Activated CD4-positive, alpha-beta T cell treated with anti-CD3 and anti-CD28 coated beads, Interleukin-2, amount 50 U/mL, for 48 hours (primary cell): ENCODE measurements around the gene HOXA9.

Experiments
- DNase-seq, 2 experiments: peaks; one replicate each; pipeline ENCODE4 v3.0.0-alpha.2; 2020

Gene HOXA9

GRCh38 chr7:27151931-27152815 lies 13.2 kb downstream of the HOXA9 start, which contains the start of gene HOXA3:
HOXA3 (minus strand) TSS chr7:27152583; CDS start chr7:27110640, 41,943 bp downstream.
- peak in 1 of 2 experiments; percentile 11 for DNase-seq

- DNase-seq = no peak
These were observed 13.9 kb downstream of the HOXA9 start for GRCh38 chr7:27151341-27151930.

- DNase-seq = peak; percentile 69 to 70
These were observed 14.6 kb downstream of the HOXA9 start for GRCh38 chr7:27150568-27151340.

GRCh38 chr7:27149842-27150567 lies 15.3 kb downstream of the HOXA9 start:
- DNase-seq = no peak

GRCh38 chr7:27148756-27149641 lies 16.3 kb downstream of the HOXA9 start:
- DNase-seq = no peak

- DNase-seq = no peak
These were observed 17.1 kb downstream of the HOXA9 start for GRCh38 chr7:27148031-27148755.

GRCh38 chr7:27147199-27148030 lies 17.9 kb downstream of the HOXA9 start, which contains the start of gene HOXA6:
HOXA6 (minus strand) TSS chr7:27147774; CDS start chr7:27147749, 25 bp downstream.
- DNase-seq = peak in 1 of 2 experiments; percentile 13

- no peak for DNase-seq
These were observed 18.7 kb downstream of the HOXA9 start for GRCh38 chr7:27146491-27147198.

- no peak for DNase-seq
These were observed 19.4 kb downstream of the HOXA9 start for GRCh38 chr7:27145914-27146412.

- no peak for DNase-seq
These were observed 20.0 kb downstream of the HOXA9 start for GRCh38 chr7:27145165-27145913.

- no peak for DNase-seq
These were observed 20.6 kb downstream of the HOXA9 start for GRCh38 chr7:27144781-27145164.

GRCh38 chr7:27143950-27144780 lies 21.2 kb downstream of the HOXA9 start:
- DNase-seq = no peak

- DNase-seq = no peak
These were observed 22.1 kb downstream of the HOXA9 start, which contains the start of gene HOXA5 for GRCh38 chr7:27143023-27143949. HOXA5 (minus strand) TSS chr7:27143681; CDS start chr7:27143607, 74 bp downstream.

- DNase-seq = no peak
These were observed 22.7 kb downstream of the HOXA9 start for GRCh38 chr7:27142580-27143022.

- no peak for DNase-seq
These were observed 23.3 kb downstream of the HOXA9 start for GRCh38 chr7:27141923-27142579.
